ENCODE results near the gene NSD2.

Gene NSD2

GRCh38 chr4:1933700-1934099 lies 62.5 kb downstream of the NSD2 start:
- FAIRE-seq (no peak), DNase-seq (ENCODE audit: extremely low spot score, insufficient read length, low read depth) (no peak)

GRCh38 chr4:1937550-1937949 lies 66.4 kb downstream of the NSD2 start:
- no peak for FAIRE-seq
- no peak for DNase-seq (ENCODE audit: extremely low spot score, insufficient read length, low read depth)

GRCh38 chr4:1938027-1938426 lies 66.8 kb downstream of the NSD2 start:
- no peak for FAIRE-seq
- no peak for DNase-seq (ENCODE audit: extremely low spot score, insufficient read length, low read depth)

GRCh38 chr4:1939664-1940509 lies 68.7 kb downstream of the NSD2 start:
- no peak for FAIRE-seq

GRCh38 chr4:1940566-1940965 lies 69.4 kb downstream of the NSD2 start:
- FAIRE-seq (no peak), DNase-seq (ENCODE audit: extremely low spot score, insufficient read length, low read depth) (no peak)

More at GRCh38 chr4:1939664-1940509, 68.7 kb downstream of the NSD2 start:
- DNase-seq (ENCODE audit: extremely low spot score, insufficient read length, low read depth), result no peak

GRCh38 chr4:1943928-1944327 lies 72.7 kb downstream of the NSD2 start:
- FAIRE-seq, result no peak

GRCh38 chr4:1945124-1945895 lies 74.1 kb downstream of the NSD2 start:
- FAIRE-seq (no peak), DNase-seq (ENCODE audit: extremely low spot score, insufficient read length, low read depth) (no peak)

More at GRCh38 chr4:1943928-1944327, 72.7 kb downstream of the NSD2 start:
- DNase-seq (ENCODE audit: extremely low spot score, insufficient read length, low read depth), result no peak

- no peak for DNase-seq (ENCODE audit: extremely low spot score, insufficient read length, low read depth)
These were observed 74.7 kb downstream of the NSD2 start for GRCh38 chr4:1945912-1946311.

GRCh38 chr4:1948232-1948631 lies 77.0 kb downstream of the NSD2 start:
- no peak for FAIRE-seq
- DNase-seq (ENCODE audit: extremely low spot score, insufficient read length, low read depth), result no peak

More at GRCh38 chr4:1945912-1946311, 74.7 kb downstream of the NSD2 start:
- no peak for FAIRE-seq

GRCh38 chr4:1948892-1949436 lies 77.8 kb downstream of the NSD2 start:
- DNase-seq (ENCODE audit: extremely low spot score, insufficient read length, low read depth) (no peak), FAIRE-seq (no peak)

GRCh38 chr4:1950369-1950768 lies 79.2 kb downstream of the NSD2 start:
- no peak for DNase-seq (ENCODE audit: extremely low spot score, insufficient read length, low read depth)
- no peak for FAIRE-seq

- FAIRE-seq, result no peak
- no peak for DNase-seq (ENCODE audit: extremely low spot score, insufficient read length, low read depth)
These were observed 81.0 kb downstream of the NSD2 start for GRCh38 chr4:1952058-1952700.

GRCh38 chr4:1952719-1953118 lies 81.5 kb downstream of the NSD2 start:
- no peak for DNase-seq (ENCODE audit: extremely low spot score, insufficient read length, low read depth)
- no peak for FAIRE-seq

- FAIRE-seq (no peak), DNase-seq (ENCODE audit: extremely low spot score, insufficient read length, low read depth) (no peak)
These were observed 82.1 kb downstream of the NSD2 start for GRCh38 chr4:1953335-1953734.

GRCh38 chr4:1956631-1957030 lies 85.4 kb downstream of the NSD2 start:
- DNase-seq (ENCODE audit: extremely low spot score, insufficient read length, low read depth) (no peak), FAIRE-seq (no peak)

- FAIRE-seq (no peak), DNase-seq (ENCODE audit: extremely low spot score, insufficient read length, low read depth) (no peak)
These were observed 87.3 kb downstream of the NSD2 start for GRCh38 chr4:1958276-1959103.

- no peak for FAIRE-seq
These were observed 87.9 kb downstream of the NSD2 start for GRCh38 chr4:1959104-1959384.

GRCh38 chr4:1960170-1960825 lies 89.1 kb downstream of the NSD2 start:
- DNase-seq (ENCODE audit: extremely low spot score, insufficient read length, low read depth) (no peak), FAIRE-seq (no peak)

More at GRCh38 chr4:1959104-1959384, 87.9 kb downstream of the NSD2 start:
- no peak for DNase-seq (ENCODE audit: extremely low spot score, insufficient read length, low read depth)

GRCh38 chr4:1961038-1961437 lies 89.8 kb downstream of the NSD2 start:
- no peak for FAIRE-seq
- DNase-seq (ENCODE audit: extremely low spot score, insufficient read length, low read depth), result no peak

Measured in GM18507 (cell line).